Ramos (cell line): Measurements from ENCODE around the gene KCTD13.
"Not testable (repeated sequence)": the region's sequence is repeated elsewhere in the genome, so short reads cannot be mapped to it uniquely, and the experiment has no call there.

Source experiments
- in situ Hi-C: fragments of 300-500 bp; cut with MboI; formaldehyde crosslinking; loops from one replicate; pipeline ENCODE4 v1.14.3; 2022; ENCODE audit warnings: low sequenced_read_pairs; ENCODE audit not compliant: unreplicated experiment

KCTD13 gene

GRCh38 chr16:29925781-29926710 is at the start of gene KCTD13:
TSS of gene KCTD13 (minus strand) at chr16:29926226. CDS start at chr16:29926033, 193 bp downstream.
- in situ Hi-C loops, result no loop called here

GRCh38 chr16:29975134-29975538 is 49.1 kb upstream of the KCTD13 start:
- in situ Hi-C loops, result no loop called here

- in situ Hi-C loops, result no loop called here
Measured at GRCh38 chr16:29974291-29975133, 48.5 kb upstream of the KCTD13 start.

DNA sequence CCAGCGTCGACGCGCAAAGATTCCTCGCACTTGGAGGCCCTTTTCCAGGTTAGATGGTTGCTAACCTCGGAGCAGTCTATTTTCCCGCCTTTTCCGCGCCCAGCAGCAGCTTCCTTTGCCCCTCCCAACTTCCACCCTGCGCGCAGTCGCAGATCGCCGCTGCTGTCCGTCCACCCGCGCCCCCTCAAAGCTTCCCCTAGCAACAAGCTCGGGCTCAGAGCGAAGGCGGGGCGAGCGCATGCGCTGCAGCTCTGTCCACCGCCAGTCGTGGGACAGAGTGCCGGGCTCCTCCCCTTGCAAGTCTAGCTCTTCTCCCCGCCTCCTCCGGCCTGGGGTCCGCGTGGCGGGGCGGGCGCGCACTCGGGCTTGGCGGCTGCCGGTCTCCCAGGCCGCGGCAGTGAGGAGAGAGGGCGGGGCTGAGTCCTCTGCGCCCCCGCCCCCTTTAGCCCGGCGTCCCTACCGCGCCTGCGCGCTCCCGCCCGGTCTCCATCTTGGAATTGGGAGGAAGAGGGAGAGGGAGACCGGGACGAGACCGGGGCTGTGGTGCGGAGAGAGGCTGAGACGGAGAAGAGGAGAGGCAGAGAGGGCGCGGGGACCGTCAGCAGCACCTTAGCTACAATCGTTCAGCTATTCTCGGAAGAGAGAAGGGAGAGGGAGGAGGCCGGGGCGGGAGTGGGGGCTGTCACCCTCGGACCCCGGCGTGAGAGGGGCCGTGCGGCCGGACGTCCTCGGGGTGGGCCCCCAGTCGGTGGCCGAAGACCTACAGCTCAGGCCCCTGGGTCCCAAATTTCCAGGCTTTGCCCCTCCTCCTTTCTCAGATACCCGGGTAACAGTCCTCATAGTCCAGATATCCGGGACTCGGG is 47.6 kb upstream of the KCTD13 start, which contains the start of gene TAOK2:
Gene TAOK2 (plus strand): TSS at position 485 of the 863 bp plus-strand sequence. CDS start 3,905 bp downstream, outside the sequence.
- in situ Hi-C loops, result no loop called here

- in situ Hi-C loops, result no loop called here
Measured at GRCh38 chr16:29972992-29973383, 47.0 kb upstream of the KCTD13 start.

DNA sequence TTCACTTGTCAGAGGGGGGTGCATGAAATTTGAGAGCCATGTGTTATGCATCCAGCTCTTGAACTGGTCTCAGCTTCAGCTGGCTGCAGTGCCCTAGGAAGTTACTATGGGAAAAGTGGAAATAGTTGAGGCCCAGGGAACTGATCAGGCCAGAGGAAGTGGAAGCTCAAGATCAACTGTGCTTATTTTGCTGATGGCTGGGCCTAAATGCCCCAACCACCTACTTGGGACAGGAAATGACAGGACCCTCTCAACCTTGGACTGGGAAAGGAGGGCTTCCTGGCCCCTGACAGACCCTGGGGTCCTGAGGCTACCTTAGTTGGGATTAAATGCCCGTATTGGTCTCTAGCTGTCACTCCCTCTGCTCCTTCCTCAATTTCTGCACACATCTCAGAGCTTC is 46.5 kb upstream of the KCTD13 start:
- in situ Hi-C loops, result no loop called here

- in situ Hi-C loops, result no loop called here
Measured at GRCh38 chr16:29971304-29971703, 45.3 kb upstream of the KCTD13 start.

DNA sequence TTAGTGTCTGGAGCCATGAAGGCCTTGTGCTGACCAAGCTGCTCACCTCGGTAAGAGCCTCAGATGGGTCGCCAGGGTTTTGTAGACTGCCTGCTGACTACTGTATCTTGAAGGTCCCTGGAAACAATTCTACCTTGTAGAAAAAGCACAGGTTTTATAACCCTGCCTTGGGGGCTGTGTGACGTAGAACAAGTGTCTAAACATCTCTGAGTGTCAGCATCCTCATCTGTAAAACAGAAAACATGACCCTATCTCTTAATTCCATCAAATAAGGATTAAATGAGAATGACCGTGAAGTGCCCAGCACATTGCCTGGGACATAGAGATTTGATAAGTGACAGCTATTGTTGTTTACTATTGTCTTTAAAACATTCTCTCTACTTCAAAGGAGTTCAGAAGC is 42.2 kb upstream of the KCTD13 start:
- in situ Hi-C loops, result no loop called here

GRCh38 chr16:29963021-29963743 is 37.2 kb upstream of the KCTD13 start:
- in situ Hi-C loops, result no loop called here

DNA sequence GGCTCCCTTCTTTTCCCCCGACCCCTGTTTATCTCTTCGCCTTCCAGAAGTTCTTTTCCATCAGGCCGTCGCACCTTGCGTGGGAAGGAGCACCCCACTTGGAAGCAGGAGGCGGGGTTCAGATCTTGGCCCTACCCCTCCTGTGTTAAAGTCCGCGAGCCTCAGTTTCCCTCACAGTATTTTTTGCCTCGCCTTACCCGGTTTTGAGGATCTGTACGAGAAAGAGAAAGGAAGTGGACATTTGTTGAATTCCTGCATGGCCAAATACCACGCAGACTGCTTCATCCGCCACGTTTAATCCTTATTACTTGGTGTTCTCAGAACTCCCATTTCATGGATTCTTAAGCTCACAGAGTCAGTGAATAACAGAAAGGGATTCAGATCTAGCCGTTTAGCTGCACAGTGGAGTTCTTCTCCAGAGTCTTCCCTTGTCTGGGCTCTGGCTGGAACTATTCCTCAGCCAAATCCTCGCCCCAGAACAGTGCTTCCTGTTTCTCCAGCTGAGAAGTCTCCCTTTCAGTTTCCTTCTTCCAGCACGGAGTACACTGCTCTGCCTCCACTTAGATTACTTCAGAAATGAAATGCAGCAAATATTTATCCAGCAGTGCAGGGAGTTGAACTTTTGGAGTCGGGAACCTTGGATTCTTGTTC is 36.4 kb upstream of the KCTD13 start:
- in situ Hi-C loops, result no loop called here

- in situ Hi-C loops, result no loop called here
Measured at GRCh38 chr16:29961479-29962343, 35.7 kb upstream of the KCTD13 start, which contains the start of gene TMEM219. TSS of gene TMEM219 (plus strand) at chr16:29962079. CDS start at chr16:29963144, 1,065 bp downstream.

GRCh38 chr16:29961127-29961478 is 35.1 kb upstream of the KCTD13 start:
- in situ Hi-C loops, result no loop called here

DNA sequence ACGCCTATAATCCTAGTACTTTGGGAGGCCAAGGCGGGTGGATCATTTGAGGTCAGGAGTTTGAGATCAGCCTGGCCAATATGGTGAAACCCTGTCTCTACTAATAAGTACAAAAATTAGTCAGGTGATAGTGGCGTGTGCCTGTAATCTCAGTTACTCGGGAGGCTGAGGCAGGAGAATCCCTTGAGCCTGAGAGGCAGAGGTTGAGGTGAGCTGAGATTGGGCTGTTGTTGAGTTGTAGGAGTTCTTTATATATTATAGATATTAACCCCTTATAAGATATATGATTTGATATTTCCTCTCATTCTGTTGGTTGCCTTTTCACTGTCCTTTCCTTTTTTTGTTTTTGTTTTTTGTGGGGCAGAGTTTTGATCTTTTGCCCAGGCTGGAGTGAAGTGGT is 33.8 kb upstream of the KCTD13 start:
- in situ Hi-C loops, result not testable (repeated sequence)

DNA sequence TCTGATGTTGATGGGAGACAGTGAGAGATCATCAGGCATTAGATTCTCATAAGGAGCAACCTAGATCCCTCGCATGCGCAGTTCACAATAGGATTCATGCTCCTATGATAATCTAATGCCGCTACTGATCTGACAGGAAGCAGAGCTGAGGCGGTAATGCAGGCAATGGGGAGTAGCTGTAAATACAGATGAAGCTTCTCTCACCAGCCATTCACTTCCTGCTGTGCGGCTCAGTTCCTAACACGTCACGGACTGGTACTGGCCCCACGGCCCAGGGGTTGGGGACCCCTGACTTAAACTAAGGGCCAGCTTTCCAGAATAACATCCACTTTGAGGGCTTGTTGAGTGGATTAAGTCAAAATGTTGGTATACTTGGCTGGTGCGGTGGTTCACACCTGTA is 33.3 kb upstream of the KCTD13 start:
- in situ Hi-C loops, result no loop called here

DNA sequence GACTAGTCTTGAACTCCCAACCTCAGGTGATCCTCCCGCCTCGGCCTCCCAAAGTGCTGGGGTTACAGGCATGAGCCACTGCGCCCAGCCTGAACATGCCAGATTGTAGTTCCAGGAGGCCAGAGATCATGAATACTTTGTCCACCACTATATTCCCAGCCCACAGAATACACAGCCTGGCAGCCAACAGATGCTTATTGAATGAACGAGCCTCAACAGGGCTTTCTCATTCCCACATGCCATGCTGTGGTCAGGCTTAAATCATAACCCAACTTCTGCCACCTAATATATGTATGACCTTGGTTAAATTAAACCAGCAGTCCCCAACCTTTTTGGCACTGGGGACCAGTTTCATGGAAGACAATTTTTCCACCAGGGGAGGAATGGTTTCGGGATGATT is 32.7 kb upstream of the KCTD13 start:
- in situ Hi-C loops, result no loop called here

- in situ Hi-C loops, result no loop called here
Measured at GRCh38 chr16:29951625-29952365, 25.8 kb upstream of the KCTD13 start.

DNA sequence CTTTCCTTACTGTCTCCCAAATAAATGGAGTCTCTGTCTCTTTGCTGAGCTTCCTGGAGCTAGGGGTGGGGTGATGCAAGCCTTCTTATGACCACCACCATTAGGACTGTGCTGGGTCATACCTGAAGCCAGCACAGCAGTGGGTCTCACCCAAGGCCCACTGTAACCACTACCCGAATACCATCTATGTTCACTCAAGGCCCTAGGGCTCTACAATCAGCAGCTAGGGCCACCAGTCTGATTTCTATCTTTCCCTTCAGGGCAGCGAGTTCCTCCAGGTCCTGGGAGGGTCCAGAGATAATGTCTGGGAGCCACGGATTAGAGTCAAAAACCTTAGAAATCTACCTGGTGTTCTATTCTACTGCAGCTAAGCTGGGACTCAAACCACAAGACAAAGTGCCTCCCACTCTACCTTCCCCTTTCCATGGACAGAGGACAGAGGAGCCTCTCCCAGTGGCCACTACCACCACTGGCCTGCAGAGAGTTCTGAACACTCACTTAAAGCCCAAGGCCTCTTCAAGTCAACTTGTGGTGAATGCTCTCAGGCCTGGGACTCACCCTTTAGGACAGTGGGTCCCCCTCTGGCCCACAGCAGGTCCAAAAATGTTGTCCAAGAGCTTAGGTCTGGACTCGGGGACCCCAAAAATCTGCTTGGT is 24.9 kb upstream of the KCTD13 start:
- in situ Hi-C loops, result no loop called here
